Inferior parietal cortex (tissue), 1 donor: ENCODE results near the gene KAT7.
"Not testable (repeated sequence)": the region's sequence is repeated elsewhere in the genome, so short reads cannot be mapped to it uniquely, and the experiment has no call there.

Experiments used
- DNase-seq: peaks from one replicate; pipeline ENCODE4 v3.0.0-alpha.2; 2016; ENCODE audit errors: extremely low spot score

KAT7 gene

GRCh38 chr17:49809056-49809455 is 20.6 kb downstream of the KAT7 start:
- no peak for DNase-seq

DNA sequence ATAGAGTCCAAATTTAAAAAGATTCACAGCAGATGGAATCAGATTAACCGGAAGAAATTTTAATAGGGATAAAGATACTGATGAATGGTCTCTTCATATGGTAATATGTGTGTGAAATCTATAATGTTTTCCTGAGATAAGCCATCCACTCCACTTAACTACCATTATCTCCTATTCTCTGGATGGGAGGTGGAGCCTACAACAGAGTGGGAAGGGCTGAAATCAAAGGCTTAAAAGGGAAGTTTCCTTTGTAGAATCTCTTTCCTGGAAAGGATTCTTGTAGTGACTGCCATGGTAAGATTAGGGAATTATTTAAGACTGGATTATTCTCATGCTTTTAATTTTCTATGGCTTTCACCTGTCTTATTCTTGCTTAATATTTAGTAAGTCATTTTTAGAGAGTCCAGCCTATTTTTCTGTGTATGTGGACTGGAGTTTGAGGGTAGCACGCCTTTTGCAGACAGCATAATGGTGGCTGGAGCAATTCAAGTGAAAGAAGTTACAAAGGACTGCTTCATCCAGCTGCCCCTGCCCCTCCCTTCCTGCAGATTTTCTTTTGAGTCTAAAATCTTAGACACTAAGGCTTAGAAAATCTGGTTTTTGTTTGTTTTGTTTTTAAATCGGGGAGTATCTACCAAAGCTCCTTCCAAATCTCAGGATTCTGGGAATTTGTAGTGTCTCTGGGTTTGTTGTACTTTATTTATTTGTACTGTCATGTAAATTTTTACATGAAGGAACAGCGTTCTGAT is 26.5 kb downstream of the KAT7 start:
- peak; percentile 18 for DNase-seq

GRCh38 chr17:49815761-49816281 is 27.3 kb downstream of the KAT7 start:
- peak; percentile 29 for DNase-seq

- no peak for DNase-seq
Observed at GRCh38 chr17:49817993-49818392, 29.5 kb downstream of the KAT7 start.

DNA sequence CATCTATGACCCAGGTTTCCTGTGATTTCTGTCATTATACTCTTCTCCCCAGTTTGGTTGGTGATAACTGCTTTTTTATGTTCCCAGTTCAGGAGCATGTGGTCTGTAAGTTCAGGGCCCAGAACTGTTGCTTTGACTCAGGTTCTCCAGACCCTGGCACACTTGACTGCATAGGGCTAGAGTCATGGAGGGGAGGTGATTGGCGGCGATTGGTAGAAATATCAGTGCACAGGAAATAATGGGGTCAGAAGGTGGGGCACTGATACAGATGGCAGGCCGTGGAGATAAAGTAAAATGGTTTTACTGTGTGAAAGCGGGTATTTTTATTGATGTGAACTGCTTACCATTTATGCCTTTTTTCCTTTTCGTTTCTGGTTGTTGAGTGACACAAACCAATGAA is 30.7 kb downstream of the KAT7 start:
- no peak for DNase-seq

DNA sequence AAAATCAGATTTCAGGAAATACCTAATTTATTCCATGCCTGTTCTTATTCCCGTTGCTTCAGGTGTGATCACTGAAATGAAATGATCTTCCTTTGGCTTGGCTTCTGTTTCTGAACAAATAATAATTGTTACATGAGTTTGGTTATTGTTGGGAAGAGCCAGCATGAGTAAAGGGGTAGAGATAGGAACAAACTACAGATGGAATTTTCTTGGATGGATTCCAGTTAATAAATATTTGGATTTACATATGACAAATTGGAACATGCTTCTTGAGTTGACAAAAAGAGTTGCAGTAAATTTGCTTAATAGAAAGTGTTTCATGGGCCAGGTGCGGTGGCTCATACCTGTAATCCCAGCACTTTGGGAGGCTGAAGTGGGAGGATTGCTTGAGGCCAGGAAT is 31.2 kb downstream of the KAT7 start:
- DNase-seq = no peak

DNA sequence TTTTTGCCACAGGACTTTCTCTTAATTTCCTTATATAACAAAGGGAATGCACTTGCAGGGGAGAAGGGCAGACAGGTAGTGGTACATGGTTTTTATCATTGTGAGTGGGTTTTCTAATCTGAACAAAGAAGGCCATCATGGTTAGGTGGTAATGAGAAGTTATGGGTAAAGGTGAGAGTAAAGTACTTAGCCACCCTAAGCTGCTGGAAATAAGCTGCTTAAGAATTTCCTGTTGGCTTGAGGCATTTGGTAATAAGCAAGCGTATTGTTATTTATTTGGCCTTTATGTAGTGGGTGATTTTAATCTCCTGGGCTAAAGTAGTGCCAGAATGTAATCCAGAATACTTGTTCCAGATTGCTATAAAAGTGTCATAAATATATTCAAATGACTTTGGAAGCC is 32.3 kb downstream of the KAT7 start:
- no peak for DNase-seq

DNA sequence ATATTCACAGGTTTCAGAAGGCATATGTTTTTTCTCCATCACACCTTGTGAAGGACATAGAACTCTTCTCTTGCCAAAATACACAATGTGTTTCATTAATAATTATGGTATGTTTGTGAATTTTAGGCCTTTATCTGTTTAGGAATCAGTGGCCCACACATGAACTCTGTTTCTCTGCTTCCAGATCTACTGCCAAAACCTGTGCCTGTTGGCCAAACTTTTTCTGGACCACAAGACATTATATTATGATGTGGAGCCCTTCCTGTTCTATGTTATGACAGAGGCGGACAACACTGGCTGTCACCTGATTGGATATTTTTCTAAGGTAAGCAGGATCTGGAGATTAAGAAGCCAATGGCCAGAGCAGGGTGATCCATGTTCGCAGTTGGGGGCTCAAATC is 33.0 kb downstream of the KAT7 start:
- no peak for DNase-seq

DNA sequence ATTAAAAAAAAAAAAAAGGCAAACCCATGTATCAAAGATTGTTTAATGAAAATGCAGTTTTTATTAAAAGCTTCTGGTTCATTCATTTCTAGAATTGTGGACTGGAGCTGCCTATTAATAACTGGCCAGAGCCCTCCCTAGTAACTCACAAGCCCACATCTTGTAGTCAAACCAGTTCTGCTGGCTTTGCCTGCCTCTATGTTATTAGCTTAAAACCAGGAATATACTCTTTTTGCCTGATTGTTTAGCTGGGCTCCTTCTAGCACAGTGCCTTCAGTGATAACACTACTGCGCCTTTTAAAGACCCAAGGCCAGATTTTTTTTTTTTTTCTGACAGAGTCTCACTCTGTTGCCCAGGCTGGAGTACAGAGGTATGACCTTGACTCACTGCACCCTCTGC is 33.4 kb downstream of the KAT7 start:
- no peak for DNase-seq

DNA sequence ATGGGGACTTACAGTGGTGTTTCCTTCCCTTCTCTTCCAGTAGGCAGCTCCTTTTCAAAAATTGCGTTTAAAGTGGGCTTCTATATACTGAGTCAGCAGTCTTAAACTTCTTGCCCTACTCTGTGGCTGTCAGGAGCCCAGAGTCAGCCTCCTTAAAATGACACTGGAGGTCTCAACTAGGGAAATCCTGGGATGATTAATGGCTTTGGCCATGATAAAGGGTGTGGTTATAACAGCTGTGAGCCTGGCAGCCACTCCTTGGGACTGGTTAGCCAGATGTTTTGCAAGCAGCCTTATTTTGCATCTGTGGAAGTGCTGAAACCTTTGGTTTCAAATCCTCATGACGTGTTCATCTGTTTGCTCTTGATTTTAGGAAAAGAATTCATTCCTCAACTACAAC is 34.3 kb downstream of the KAT7 start:
- no peak for DNase-seq

GRCh38 chr17:49823614-49824013 is 35.1 kb downstream of the KAT7 start:
- DNase-seq = no peak

GRCh38 chr17:49825645-49826044 is 37.2 kb downstream of the KAT7 start:
- no peak for DNase-seq

- DNase-seq = not testable (repeated sequence)
Observed at GRCh38 chr17:49828325-49828724, 39.8 kb downstream of the KAT7 start.

DNA sequence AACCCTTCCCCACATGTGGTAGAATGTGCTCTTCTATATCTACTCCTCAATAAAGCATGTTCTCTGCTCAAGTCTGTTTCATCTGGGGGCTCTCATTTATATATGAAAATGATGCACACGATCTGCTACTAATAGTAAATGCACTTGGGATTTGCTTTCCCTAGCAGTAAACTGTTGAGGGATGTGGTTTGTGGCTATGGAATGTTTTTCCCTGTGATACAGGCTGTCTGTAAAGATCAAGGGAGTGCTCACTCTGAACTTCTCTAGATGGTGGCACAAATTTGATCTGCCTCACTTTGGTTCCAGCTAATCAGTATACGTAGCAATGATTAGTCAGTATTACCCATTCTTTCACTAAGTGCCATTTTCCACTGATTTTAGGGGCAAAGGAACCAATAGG is 40.5 kb downstream of the KAT7 start:
- DNase-seq = no peak

- DNase-seq = no peak
Observed at GRCh38 chr17:49830605-49831004, 42.1 kb downstream of the KAT7 start.

GRCh38 chr17:49832840-49833599 is 44.5 kb downstream of the KAT7 start:
- DNase-seq = no peak

DNA sequence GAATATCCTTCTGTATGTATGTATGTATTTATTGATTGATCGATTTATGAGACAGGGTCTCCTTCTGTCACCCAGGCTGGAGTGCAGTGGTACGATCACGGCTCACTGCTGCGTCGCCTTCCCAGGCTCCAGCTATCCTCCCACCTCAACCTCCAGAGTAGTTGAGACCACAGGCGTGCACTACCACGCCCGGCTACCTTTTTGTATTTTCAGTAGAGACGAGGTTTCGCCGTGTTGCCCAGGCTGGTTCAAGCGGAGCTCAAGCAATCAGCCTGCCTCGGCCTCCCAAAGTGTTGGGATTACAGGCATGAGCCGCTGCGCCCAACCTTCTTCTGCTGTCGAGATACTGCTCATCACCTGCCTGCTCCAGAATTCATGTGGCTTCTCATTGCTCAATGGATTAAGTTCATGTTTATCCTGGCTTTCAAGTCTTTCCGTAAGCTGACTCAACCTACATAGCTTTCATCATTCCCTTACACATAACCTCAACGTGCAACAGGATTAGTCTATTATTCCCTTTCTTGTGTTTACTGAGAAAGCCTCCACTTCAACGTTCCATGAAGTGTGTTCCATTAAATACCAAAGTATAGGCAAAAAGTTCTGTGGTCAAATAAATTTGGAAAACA is 45.8 kb downstream of the KAT7 start:
- DNase-seq = no peak

- no peak for DNase-seq
Observed at GRCh38 chr17:49835472-49835871, 47.0 kb downstream of the KAT7 start.

- no peak for DNase-seq
Observed at GRCh38 chr17:49836111-49837030, 47.9 kb downstream of the KAT7 start.

- no peak for DNase-seq
Observed at GRCh38 chr17:49839455-49839854, 51.0 kb downstream of the KAT7 start.

- DNase-seq = no peak
Observed at GRCh38 chr17:49841548-49841947, 53.1 kb downstream of the KAT7 start.

DNA sequence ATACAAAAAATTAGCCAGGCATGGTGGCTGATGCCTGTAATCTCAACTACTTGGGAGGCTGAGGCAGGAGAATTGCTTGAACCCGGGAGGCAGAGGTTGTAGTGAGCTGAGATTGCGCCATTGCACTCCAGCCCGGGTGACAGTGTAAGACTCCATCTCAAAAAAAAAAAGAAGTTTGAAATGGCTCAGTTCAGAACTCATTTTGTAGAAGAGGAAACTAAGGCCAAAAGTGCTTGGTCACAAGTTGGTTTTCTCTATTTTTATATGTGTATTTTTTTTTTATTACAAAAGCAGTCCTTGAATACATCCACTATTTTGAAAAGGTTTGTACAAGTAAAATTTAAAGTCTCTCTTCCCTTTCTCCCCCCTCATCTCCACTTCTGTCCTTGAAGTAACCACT is 53.9 kb downstream of the KAT7 start:
- no peak for DNase-seq
